PC-9 (cell line): Measurements from ENCODE around the gene SEC16B. TPM values are rescaled to one million over a fixed set of nuclear protein-coding genes. Genes with fewer than 3 reads are reported as not detected.

Source experiments
- BruUV-seq: library from RNA; stranded (reverse); fragments of 400-500 nt; replicated peaks from 2 replicates; lab custom pipeline; 2021; lab: Mats Ljungman, UMichigan
- CTCF ChIA-PET: fragments of 300-600 bp; sonication (Branson Sonifier 250); formaldehyde crosslinking; loops from one replicate; lab custom pipeline; 2022; ENCODE audit warnings: antibody characterized with exemption; lab: Charles Lee
- POLR2A ChIA-PET: fragments of 300-600 bp; sonication (Branson Sonifier 250); formaldehyde crosslinking; loops from one replicate; lab custom pipeline; 2022; ENCODE audit warnings: antibody characterized with exemption; ENCODE audit not compliant: unreplicated experiment; lab: Charles Lee
- DNase-seq, 2 experiments: peaks; one replicate each; pipeline versions ENCODE4 v3.0.0 to v3.0.0-alpha.2; 2015 to 2022; ENCODE audit warnings: mixed read lengths in 1 of 2
- H2AFZ ChIP-seq: fragments of 200-600 bp; sonication (generic); 2 replicates; pipeline ENCODE4 v1.8.1; 2017; ENCODE audit warnings: antibody characterized with exemption
- H3F3A ChIP-seq: fragments of 200-600 bp; sonication (generic); 2 replicates; pipeline ENCODE4 v1.8.1; 2017; ENCODE audit warnings: antibody characterized with exemption, mild to moderate bottlenecking, low read depth; ENCODE audit not compliant: insufficient read depth
- H3K27ac ChIP-seq: fragments of 200-600 bp; sonication (generic); 2 replicates; pipeline ENCODE4 v1.6.1; 2016; ENCODE audit warnings: mixed run types
- H3K27me3 ChIP-seq: fragments of 200-600 bp; sonication (generic); 2 replicates; pipeline ENCODE4 v1.6.1; 2016; ENCODE audit warnings: low read depth, mixed run types; ENCODE audit not compliant: insufficient read depth
- H3K36me3 ChIP-seq: fragments of 200-600 bp; sonication (generic); 2 replicates; pipeline ENCODE4 v1.6.1; 2016; ENCODE audit warnings: low read depth, mixed run types
- H3K4me1 ChIP-seq: fragments of 200-600 bp; sonication (generic); replicated peaks from 2 replicates; pipeline ENCODE4 v1.6.1; 2016; ENCODE audit warnings: mixed run types; ENCODE audit not compliant: insufficient read depth
- H3K4me2 ChIP-seq: fragments of 200-600 bp; sonication (generic); 2 replicates; pipeline ENCODE4 v1.6.1; 2017; ENCODE audit warnings: mixed run types
- H3K4me3 ChIP-seq: fragments of 200-600 bp; sonication (generic); 2 replicates; pipeline ENCODE4 v1.6.1; 2016; ENCODE audit warnings: mixed run types
- H3K79me2 ChIP-seq: fragments of 200-600 bp; sonication (generic); 2 replicates; pipeline ENCODE4 v1.6.1; 2017; ENCODE audit warnings: low read depth, mixed run types
- H3K9me2 ChIP-seq: fragments of 200-600 bp; sonication (generic); 2 replicates; pipeline ENCODE4 v1.8.1; 2017; ENCODE audit warnings: mild to moderate bottlenecking; ENCODE audit not compliant: insufficient read depth
- H3K9me3 ChIP-seq: fragments of 200-600 bp; sonication (generic); 2 replicates; pipeline ENCODE4 v1.8.1; 2016; ENCODE audit warnings: low read depth; ENCODE audit not compliant: insufficient read depth
- H4K20me1 ChIP-seq: fragments of 200-600 bp; sonication (generic); 2 replicates; pipeline ENCODE4 v1.8.1; 2017; ENCODE audit not compliant: insufficient read depth
- EZH2 ChIP-seq: fragments of 200-600 bp; sonication (generic); IDR thresholded peaks from 2 replicates; pipeline ENCODE4 v1.8.0; 2017; ENCODE audit warnings: antibody characterized with exemption, low read depth
- intact Hi-C: fragments of 100-400 bp; cut with micrococcal nuclease; formaldehyde crosslinking; loops from one replicate; pipeline ENCODE4 v1.10.0; 2022; ENCODE audit not compliant: unreplicated experiment
- total RNA-seq: library from RNA; stranded (reverse); gene quantifications from 2 replicates; pipeline ENCODE4 v1.2.3, GENCODE V29; 2021
- TF ChIP-seq, protein P1 (sequence below): fragments of 200-600 bp; sonication (generic); conservative IDR thresholded peaks from 2 replicates; pipeline ENCODE4 v1.6.1; 2017; ENCODE audit warnings: mixed run types, antibody characterized with exemption, mild to moderate bottlenecking, moderate library complexity

SEC16B gene
- total RNA-seq, 1 experiment from 2014 or later = 2.0 TPM

- intact Hi-C loops = no loop called here
- no peak for TF ChIP-seq EZH2
- TF ChIP-seq, protein P1, sequence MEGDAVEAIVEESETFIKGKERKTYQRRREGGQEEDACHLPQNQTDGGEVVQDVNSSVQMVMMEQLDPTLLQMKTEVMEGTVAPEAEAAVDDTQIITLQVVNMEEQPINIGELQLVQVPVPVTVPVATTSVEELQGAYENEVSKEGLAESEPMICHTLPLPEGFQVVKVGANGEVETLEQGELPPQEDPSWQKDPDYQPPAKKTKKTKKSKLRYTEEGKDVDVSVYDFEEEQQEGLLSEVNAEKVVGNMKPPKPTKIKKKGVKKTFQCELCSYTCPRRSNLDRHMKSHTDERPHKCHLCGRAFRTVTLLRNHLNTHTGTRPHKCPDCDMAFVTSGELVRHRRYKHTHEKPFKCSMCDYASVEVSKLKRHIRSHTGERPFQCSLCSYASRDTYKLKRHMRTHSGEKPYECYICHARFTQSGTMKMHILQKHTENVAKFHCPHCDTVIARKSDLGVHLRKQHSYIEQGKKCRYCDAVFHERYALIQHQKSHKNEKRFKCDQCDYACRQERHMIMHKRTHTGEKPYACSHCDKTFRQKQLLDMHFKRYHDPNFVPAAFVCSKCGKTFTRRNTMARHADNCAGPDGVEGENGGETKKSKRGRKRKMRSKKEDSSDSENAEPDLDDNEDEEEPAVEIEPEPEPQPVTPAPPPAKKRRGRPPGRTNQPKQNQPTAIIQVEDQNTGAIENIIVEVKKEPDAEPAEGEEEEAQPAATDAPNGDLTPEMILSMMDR = no peak
- no peaks in the 10 kb centered on the region for H4K20me1 ChIP-seq
- no TSS peak for BruUV-seq
- no peak overlapping the region for H2AFZ ChIP-seq
- DNase-seq = no peak
- H3K79me2 ChIP-seq = no peaks in the 10 kb centered on the region
- no peak overlapping the region for H3K4me3 ChIP-seq
- H3K27ac ChIP-seq = no peak overlapping the region
- H3K36me3 ChIP-seq = no peaks in the 10 kb centered on the region
- no peak overlapping the region for H3K4me2 ChIP-seq
- no peaks in the 10 kb centered on the region; the same call in 1 of the 2 replicates for H3K9me3 ChIP-seq
- no peaks in the 10 kb centered on the region for H3K27me3 ChIP-seq
- 0 out of 2 replicates have a peak, but pooled peaks cover under 1% of the 10 kb centered on the region for H3K9me2 ChIP-seq
- ChIA-PET POLR2A (no interaction called here), CTCF (no interaction called here)
- no peaks in the 10 kb centered on the region for H3F3A ChIP-seq
- H3K4me1 ChIP-seq = no peaks in the 10 kb centered on the region
Observed at GRCh38 chr1:177984136-177984525, 14.3 kb upstream of the SEC16B start.

DNA sequence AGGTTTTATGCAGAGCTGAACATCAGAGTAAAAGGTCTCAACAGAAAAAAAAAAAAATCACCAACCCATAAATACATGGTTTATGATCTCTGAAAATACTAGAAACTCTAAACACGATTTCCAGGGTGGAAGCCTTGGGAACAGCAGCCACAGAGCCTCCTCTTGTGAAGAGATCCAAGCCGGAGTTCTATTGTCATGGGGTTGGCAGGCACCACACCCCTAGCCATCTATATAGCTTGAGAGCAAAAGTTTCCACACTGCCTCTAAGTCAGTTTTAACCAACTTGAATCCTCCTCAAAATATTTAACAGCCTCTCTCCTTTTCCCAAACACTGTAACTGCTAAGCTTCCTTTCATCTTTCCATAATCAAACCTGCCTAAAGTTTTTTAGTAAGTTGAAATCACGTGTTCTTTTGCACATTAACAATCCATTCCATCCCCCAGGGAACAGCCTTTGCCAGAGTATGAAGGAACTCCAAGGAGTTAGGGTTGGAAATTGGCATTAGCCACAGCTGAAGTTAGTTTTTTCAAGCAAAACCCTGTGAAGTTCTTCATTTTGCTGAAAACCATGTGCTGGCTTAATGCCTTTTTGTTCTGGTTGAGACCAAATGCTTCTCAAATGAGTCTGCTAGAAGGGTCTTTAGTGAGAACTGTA, 13.8 kb upstream of the SEC16B start:
- Histone ChIP-seq H3K27me3 (no peaks in the 10 kb centered on the region), H3K79me2 (no peaks in the 10 kb centered on the region), H3K4me2 (no peak overlapping the region), H3K9me2 (0 out of 2 replicates have a peak, but pooled peaks cover 5% of the 10 kb centered on the region), H3K4me3 (no peak overlapping the region), H3K36me3 (no peaks in the 10 kb centered on the region), H3K9me3 (no peaks in the 10 kb centered on the region; the same call in 1 of the 2 replicates), H4K20me1 (no peaks in the 10 kb centered on the region), H3K4me1 (no peaks in the 10 kb centered on the region), H2AFZ (no peak overlapping the region), H3F3A (no peaks in the 10 kb centered on the region), H3K27ac (no peak overlapping the region)
- CTCF ChIA-PET = no interaction called here
- intact Hi-C loops = no loop called here
- BruUV-seq = no TSS peak
- no peak for DNase-seq
- TF ChIP-seq, protein P1 = no peak
- TF ChIP-seq EZH2 = no peak
- POLR2A ChIA-PET = no interaction called here

- intact Hi-C loops = no loop called here
- Histone ChIP-seq H3K79me2 (no peaks in the 10 kb centered on the region), H3K9me2 (0 out of 2 replicates have a peak, but pooled peaks cover 5% of the 10 kb centered on the region), H3K4me2 (no peak overlapping the region), H3K9me3 (no peaks in the 10 kb centered on the region; the same call in 1 of the 2 replicates), H3K4me3 (no peak overlapping the region), H3F3A (no peaks in the 10 kb centered on the region), H3K27ac (no peak overlapping the region), H3K27me3 (no peaks in the 10 kb centered on the region), H3K4me1 (no peaks in the 10 kb centered on the region), H2AFZ (no peak overlapping the region), H3K36me3 (no peaks in the 10 kb centered on the region), H4K20me1 (no peaks in the 10 kb centered on the region)
- BruUV-seq = no TSS peak
- no peak for DNase-seq
- ChIA-PET POLR2A (no interaction called here), CTCF (no interaction called here)
- TF ChIP-seq, protein P1 = no peak
- no peak for TF ChIP-seq EZH2
Observed at GRCh38 chr1:177983077-177983476, 13.2 kb upstream of the SEC16B start.
